GM12801 (cell line): Measurements from ENCODE around the gene AHDC1.

Experiments used
- CTCF ChIP-seq: IDR thresholded peaks from one replicate; pipeline ENCODE4 v1.5.1; 2011; ENCODE audit warnings: control low read depth; ENCODE audit not compliant: insufficient read length; ENCODE audit errors: extremely low read depth

Gene AHDC1

GRCh38 chr1:27566462-27567145, 37.3 kb downstream of the AHDC1 start:
- TF ChIP-seq CTCF, result no peak

DNA sequence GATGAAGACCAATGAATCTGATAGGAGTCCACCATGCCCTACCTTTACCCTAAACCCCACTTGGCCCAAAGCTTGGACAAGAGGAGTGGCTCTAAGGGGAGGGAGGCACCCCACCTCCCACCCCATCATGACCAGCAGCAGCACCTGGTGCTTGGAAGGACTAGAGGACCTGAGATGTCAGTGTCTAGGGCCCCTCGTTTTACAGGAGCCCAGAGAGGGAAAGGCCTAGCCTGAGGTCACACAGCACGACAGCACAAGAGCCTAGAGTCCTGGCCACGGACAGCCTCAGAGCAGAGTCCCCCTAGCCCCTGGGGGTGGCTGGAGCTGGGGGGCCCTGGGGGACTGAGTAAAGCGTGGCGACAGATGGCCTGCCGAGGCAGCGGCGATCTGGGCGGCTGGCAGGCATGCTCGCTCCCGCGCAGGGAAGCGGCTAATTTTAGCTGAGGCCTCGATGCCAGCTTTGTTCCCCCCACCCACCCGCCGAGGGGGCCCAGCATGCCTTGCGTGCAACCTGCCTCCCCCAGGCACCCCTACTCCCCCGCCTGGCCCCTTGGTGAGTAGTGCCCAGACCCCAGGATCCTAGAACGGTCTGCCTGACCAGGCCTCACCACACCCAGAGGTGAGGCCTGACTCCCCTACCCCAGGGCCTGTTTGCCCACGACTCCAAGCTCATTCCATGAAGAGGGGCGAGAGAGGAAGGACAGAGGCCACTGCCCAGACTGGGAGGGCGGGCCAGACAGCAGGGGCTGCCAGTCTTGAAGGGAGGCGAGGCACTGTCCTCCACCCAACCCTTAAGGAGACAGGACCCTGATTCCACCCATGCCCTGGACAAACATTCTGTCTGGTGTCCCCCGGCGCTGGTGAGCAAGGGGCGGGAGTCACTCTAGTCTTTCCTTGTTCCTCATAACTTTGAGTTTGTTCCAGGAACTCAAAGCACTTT, 39.0 kb downstream of the AHDC1 start:
- no peak for TF ChIP-seq CTCF

- no peak for TF ChIP-seq CTCF
Observed at GRCh38 chr1:27563591-27564471, 40.1 kb downstream of the AHDC1 start.

DNA sequence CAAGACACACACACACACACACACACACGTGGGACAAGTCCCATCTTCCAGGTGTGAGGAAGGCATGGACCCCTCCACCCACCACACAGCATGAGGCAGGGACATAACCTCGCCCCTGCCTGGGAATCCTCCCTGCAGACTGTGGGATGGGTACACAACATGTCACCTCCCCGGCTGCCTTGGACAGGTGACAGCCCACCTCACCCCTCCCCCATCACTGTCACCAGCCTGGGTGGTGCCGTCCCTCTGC, 40.7 kb downstream of the AHDC1 start:
- TF ChIP-seq CTCF, result no peak

- no peak for TF ChIP-seq CTCF
Observed at GRCh38 chr1:27562534-27563340, 41.2 kb downstream of the AHDC1 start.

- TF ChIP-seq CTCF, result no peak
Observed at GRCh38 chr1:27562021-27562420, 41.9 kb downstream of the AHDC1 start.
